ENCODE data around the gene MTA1.

DNA sequence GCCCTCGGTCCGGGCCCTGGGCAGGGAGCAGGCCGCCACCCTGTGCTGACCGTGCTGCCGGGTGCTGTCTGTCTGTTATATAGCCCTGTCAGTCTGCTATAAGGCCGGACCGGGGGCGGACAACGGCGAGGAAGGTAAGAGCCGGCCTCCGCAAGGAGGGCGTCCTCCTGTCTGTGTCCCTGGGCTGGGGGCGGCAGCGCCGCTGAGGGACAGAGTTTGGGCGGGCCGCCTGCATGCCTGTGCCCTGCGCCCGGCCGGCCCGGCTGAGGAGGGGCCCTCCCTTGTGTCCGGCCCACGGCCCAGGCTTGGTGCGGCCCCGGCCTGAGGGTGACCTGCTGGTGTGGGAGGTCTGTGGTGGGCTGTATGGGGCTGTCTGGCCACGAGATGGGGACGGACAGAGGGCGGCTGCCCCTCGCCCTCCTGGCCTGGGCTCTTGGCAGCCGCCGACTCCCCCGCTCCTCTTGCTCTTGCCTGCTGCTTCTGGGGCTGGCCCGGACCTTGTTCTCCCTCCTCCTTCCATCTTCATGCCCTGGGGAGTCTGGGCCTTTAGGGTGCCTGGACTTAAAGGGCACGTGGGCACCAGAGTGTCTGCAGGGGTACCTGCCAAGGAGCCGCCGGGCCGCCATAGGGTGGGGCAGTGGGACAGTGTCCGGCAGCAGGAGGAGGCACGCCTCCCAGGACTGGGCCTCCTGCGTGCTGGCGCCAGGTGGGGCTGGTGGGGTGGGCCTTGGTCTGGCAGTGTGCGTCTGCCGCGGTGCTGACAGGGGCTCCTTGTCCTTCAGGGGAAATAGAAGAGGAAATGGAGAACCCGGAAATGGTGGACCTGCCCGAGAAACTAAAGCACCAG lies 29.9 kb downstream of the MTA1 start:
- no peak for TF ChIP-seq EZH2 (IDR thresholded peaks at IDR 0.05; ENCODE audit: borderline replicate concordance, insufficient read depth, low read depth, low read length, poor library complexity, severe bottlenecking)
- TF ChIP-seq, protein P1, sequence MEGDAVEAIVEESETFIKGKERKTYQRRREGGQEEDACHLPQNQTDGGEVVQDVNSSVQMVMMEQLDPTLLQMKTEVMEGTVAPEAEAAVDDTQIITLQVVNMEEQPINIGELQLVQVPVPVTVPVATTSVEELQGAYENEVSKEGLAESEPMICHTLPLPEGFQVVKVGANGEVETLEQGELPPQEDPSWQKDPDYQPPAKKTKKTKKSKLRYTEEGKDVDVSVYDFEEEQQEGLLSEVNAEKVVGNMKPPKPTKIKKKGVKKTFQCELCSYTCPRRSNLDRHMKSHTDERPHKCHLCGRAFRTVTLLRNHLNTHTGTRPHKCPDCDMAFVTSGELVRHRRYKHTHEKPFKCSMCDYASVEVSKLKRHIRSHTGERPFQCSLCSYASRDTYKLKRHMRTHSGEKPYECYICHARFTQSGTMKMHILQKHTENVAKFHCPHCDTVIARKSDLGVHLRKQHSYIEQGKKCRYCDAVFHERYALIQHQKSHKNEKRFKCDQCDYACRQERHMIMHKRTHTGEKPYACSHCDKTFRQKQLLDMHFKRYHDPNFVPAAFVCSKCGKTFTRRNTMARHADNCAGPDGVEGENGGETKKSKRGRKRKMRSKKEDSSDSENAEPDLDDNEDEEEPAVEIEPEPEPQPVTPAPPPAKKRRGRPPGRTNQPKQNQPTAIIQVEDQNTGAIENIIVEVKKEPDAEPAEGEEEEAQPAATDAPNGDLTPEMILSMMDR (IDR thresholded peaks at IDR 0.05) = no peak
